Measurements from ENCODE around the gene PDSS2.
"Not testable (repeated sequence)": the region's sequence is repeated elsewhere in the genome, so short reads cannot be mapped to it uniquely, and the experiment has no call there.

- TF ChIP-seq CTCF (conservative IDR thresholded peaks at IDR 0.05; ENCODE audit: low read length); EZH2phosphoT487 (IDR thresholded peaks at IDR 0.05; ENCODE audit: borderline replicate concordance): not testable (repeated sequence)
Observed at GRCh38 chr6:107364173-107364572, 95.2 kb downstream of the PDSS2 start.
